ENCODE data around the gene EIF3A.

EIF3A gene

DNA sequence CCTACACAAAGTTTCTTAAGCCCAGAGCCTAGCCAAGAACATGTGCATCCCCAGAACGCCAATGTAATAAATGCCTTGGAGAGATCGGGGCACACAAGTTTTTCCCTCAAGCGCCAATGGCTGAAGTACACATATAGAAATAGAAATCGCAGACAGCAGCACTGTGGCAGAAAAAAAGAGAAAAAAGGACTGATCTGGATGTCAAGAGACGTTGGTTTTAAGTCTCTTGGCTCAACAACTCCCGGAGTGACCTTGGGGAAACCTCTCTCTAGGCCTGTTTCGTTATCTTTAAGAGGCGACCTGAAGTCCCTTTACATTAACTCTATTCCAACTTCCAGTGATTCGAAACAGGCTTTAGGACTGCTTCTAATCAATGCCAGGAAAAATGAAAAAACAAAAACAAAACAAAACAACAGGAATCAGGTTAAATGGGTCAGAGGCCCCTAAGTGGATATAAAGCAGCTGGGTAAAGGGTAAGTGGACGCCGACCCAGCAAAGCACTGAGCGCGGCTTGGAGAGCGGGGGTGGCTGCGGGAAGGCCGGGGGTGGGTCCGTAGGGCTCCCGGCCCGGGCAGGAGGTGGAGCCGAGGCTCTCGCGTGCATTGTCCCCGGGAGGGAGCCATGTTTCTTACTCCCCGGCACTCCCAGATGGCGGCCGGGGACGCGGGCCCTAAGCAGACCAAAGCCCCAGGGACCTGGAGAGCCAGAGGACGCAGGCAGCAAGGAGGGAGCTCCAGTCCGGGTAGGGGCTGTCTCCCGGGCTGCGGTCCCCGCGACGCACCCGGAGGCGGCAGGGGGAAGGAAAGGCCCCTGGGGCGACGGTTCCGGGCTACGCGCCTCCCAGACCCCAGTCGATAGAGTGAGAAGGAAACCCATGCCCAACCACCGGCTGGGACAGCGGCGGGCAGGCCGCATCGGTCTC is 757 bp downstream of the EIF3A start:
- Histone ChIP-seq H3K4me3 (ENCODE audit: low read length) (peak overlapping the region; percentile 86), H3K4me1 (ENCODE audit: control insufficient read depth, insufficient read depth, low read length) (no peaks in the 10 kb centered on the region)
- DNase-seq (ENCODE audit: low read depth, low spot score), result no peak

DNA sequence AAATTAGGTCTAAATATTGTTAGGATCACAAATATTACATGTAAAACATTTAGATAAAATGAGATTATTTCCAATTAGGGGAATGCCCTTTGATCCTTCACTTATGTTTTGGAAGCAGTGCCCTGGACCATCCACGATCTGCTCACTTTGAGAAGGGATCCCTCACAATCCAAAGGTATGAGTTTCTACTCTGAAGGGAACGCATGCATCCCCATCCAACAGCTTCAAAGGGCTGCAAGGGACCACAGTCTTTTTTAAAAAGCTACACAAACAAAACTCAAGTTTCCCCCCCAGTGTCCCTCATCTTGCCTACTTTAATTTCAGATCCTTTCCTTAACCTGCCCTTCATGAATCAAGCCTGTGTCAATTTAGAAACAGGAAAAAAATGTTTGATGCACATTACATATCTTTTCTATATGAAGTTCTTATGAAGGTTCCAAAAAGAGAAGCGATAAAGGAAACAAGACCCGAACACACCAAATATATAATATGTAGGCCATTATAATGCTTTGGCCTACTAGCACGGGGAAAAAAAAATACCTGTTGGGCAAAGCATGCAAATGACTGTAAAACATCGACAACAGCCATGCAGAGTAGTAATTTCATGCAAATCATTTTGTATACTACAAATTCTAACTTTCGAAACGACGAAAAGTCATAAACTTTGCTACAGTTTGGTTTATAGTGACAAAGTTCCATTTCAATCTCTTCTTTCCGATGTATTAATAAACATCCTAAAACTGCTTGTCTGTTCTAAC is 2.0 kb downstream of the EIF3A start:
- H3K9me3 ChIP-seq (ENCODE audit: control insufficient read depth, insufficient read depth, low read length), result no peaks in the 10 kb centered on the region
- no CpG with 5 or more reads among the region's 10 CpGs for WGBS (ENCODE audit: insufficient coverage, insufficient read length)
- no peaks in the 10 kb centered on the region for H3K4me1 ChIP-seq (ENCODE audit: control insufficient read depth, insufficient read depth, low read length)
- no peaks in the 10 kb centered on the region for H3K36me3 ChIP-seq (ENCODE audit: control insufficient read depth, insufficient read depth, low read length)
- peak overlapping the region; percentile 86; the same call in 1 of the 2 replicates for H3K4me3 ChIP-seq (ENCODE audit: low read length)
- no peaks in the 10 kb centered on the region for H3K27me3 ChIP-seq (ENCODE audit: control insufficient read depth, insufficient read depth, low read length)
- no peak for DNase-seq (ENCODE audit: low read depth, low spot score)
- H3K27ac ChIP-seq (ENCODE audit: low read length), result no peak overlapping the region

More for the DNA sequence above, 757 bp downstream of the EIF3A start:
- no peaks in the 10 kb centered on the region for H3K27me3 ChIP-seq (ENCODE audit: control insufficient read depth, insufficient read depth, low read length)
- H3K9me3 ChIP-seq (ENCODE audit: control insufficient read depth, insufficient read depth, low read length), result no peaks in the 10 kb centered on the region
- no peak overlapping the region for H3K27ac ChIP-seq (ENCODE audit: low read length)
- no peaks in the 10 kb centered on the region for H3K36me3 ChIP-seq (ENCODE audit: control insufficient read depth, insufficient read depth, low read length)
- WGBS (ENCODE audit: insufficient coverage, insufficient read length), result no CpG with 5 or more reads among the region's 48 CpGs

DNA sequence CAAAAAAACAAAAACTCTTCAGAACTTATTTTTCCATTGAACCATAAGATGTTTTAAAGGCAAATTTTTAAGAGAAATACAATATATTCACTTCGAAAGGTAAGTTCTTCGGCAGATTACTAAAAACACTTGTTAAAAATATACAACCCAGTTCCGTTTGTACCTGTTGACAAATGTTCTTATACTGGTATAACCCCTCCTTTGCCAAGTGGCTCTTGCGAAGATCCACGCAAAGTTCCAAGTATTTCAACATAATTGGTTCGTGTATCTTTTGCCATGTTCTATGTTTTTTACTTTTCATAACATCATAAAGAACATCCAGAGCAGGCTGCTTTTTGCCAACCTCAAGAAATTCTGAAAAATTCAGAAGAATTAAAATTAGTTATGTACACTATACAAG is 7.0 kb downstream of the EIF3A start:
- Histone ChIP-seq H3K4me1 (ENCODE audit: control insufficient read depth, insufficient read depth, low read length) (no peaks in the 10 kb centered on the region), H3K27ac (ENCODE audit: low read length) (no peak overlapping the region), H3K36me3 (ENCODE audit: control insufficient read depth, insufficient read depth, low read length) (peaks cover 7% of the 10 kb centered on the region; the same call in 1 of the 2 replicates), H3K4me3 (ENCODE audit: low read length) (no peak overlapping the region), H3K27me3 (ENCODE audit: control insufficient read depth, insufficient read depth, low read length) (no peaks in the 10 kb centered on the region), H3K9me3 (ENCODE audit: control insufficient read depth, insufficient read depth, low read length) (no peaks in the 10 kb centered on the region)
- DNase-seq (ENCODE audit: low read depth, low spot score), result no peak
- WGBS (ENCODE audit: insufficient coverage, insufficient read length), result no CpG with 5 or more reads among the region's 6 CpGs

DNA sequence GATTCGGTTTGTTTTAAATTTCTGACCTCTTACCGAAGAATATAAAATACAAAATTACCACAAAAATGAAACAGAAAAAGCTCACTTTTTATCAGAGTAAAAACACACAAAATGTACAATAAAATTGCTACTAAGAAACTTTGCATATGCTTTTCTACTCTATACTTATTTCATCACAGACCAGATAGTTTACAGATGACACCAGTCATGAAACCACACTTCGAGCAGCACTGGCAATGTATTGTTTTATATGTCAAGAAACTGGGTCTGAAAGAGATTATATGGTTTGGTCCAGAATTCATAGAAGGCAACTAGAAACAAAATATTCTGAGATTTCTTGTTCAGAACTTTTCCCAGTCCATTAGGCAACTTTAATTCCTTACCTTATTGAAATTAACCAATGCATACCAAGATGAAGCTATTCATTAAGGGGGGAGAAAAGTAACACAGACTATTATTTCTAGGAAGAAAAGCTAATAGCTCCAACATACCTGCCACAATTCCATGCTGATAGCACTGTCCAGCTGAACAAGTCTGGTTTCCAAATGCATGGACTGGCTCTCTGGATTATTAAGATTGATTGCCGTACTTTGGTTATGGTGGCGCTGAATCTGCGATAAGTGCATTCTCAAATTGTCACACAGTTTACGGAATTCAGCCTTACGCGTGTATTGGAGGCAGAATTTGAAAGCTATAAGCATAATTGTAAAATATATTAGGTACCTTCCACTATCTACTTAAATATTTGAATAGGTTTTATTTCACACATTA is 10.0 kb downstream of the EIF3A start:
- Histone ChIP-seq H3K4me3 (ENCODE audit: low read length) (no peak overlapping the region), H3K27me3 (ENCODE audit: control insufficient read depth, insufficient read depth, low read length) (no peaks in the 10 kb centered on the region), H3K9me3 (ENCODE audit: control insufficient read depth, insufficient read depth, low read length) (no peaks in the 10 kb centered on the region), H3K27ac (ENCODE audit: low read length) (no peak overlapping the region), H3K4me1 (ENCODE audit: control insufficient read depth, insufficient read depth, low read length) (no peaks in the 10 kb centered on the region), H3K36me3 (ENCODE audit: control insufficient read depth, insufficient read depth, low read length) (peaks cover 17% of the 10 kb centered on the region)
- DNase-seq (ENCODE audit: low read depth, low spot score), result no peak
- no CpG with 5 or more reads among the region's 9 CpGs for WGBS (ENCODE audit: insufficient coverage, insufficient read length)

DNA sequence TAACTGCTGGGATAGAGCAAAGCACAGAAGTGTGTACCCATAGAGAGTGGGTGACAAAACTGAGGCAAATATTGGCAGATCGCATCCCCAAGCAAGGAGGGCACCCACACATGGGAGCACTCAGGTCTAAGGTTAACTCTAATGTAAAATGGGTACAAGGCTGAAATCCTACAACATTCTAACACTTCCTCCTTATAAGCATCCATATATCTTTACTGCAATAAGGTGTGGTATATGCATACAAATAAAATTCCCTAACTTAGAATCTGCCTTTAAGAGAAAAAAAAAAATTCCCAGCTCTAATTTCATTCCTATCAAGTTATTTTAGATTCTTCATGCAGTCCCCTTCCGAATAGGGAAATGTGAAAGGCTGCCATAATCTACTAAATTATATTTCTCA is 18.7 kb downstream of the EIF3A start:
- WGBS (ENCODE audit: insufficient coverage, insufficient read length), result no CpG with 5 or more reads among the region's 2 CpGs
- H3K4me1 ChIP-seq (ENCODE audit: control insufficient read depth, insufficient read depth, low read length), result no peaks in the 10 kb centered on the region
- H3K9me3 ChIP-seq (ENCODE audit: control insufficient read depth, insufficient read depth, low read length), result no peaks in the 10 kb centered on the region
- H3K27ac ChIP-seq (ENCODE audit: low read length), result no peak overlapping the region
- H3K27me3 ChIP-seq (ENCODE audit: control insufficient read depth, insufficient read depth, low read length), result no peaks in the 10 kb centered on the region
- H3K36me3 ChIP-seq (ENCODE audit: control insufficient read depth, insufficient read depth, low read length), result peaks cover 40% of the 10 kb centered on the region
- no peak for DNase-seq (ENCODE audit: low read depth, low spot score)
- H3K4me3 ChIP-seq (ENCODE audit: low read length), result no peak overlapping the region

DNA sequence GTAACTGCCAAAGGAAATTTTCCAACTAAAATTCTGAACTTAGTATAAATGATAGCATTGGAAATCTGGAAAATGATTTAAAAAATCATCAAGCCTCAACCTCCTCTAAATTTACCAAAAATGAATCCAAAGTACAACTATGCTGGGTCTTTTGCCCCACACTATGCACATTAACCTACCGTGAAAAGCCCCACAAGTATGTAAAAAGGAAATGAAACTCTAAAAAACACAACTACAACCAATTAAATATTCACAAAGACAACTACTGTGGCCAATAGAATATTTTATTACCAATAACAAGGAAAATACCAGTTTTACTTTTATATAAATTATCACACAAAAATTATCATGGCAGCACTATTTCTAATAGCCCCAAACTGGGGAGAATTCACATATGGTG is 19.3 kb downstream of the EIF3A start:
- WGBS (ENCODE audit: insufficient coverage, insufficient read length), result no CpG with 5 or more reads among the region's 1 CpG
- Histone ChIP-seq H3K27ac (ENCODE audit: low read length) (no peak overlapping the region), H3K27me3 (ENCODE audit: control insufficient read depth, insufficient read depth, low read length) (no peaks in the 10 kb centered on the region), H3K4me1 (ENCODE audit: control insufficient read depth, insufficient read depth, low read length) (no peaks in the 10 kb centered on the region), H3K4me3 (ENCODE audit: low read length) (no peak overlapping the region), H3K36me3 (ENCODE audit: control insufficient read depth, insufficient read depth, low read length) (peaks cover 38% of the 10 kb centered on the region; the same call in 1 of the 2 replicates), H3K9me3 (ENCODE audit: control insufficient read depth, insufficient read depth, low read length) (no peaks in the 10 kb centered on the region)
- no peak for DNase-seq (ENCODE audit: low read depth, low spot score)

DNA sequence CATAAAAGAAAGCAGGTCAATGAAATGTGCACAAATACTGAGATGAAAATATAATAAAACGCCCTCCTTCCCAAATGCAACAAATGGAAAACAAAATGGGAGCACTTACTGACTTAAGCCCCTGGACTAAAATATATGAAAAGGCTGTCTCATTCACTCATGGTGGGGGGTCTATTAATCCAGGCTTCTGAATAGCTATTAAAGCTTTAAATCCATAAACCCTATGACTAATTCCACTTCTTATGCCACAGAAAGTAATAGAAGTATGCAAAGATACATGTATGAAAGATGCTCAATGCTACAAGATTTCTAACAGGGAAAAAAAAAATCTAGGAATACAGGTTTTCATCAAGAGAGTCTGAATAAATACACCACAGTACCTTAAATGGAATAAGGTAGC is 20.5 kb downstream of the EIF3A start:
- Histone ChIP-seq H3K27me3 (ENCODE audit: control insufficient read depth, insufficient read depth, low read length) (no peaks in the 10 kb centered on the region), H3K4me3 (ENCODE audit: low read length) (no peak overlapping the region), H3K4me1 (ENCODE audit: control insufficient read depth, insufficient read depth, low read length) (no peaks in the 10 kb centered on the region), H3K27ac (ENCODE audit: low read length) (no peak overlapping the region), H3K9me3 (ENCODE audit: control insufficient read depth, insufficient read depth, low read length) (no peaks in the 10 kb centered on the region), H3K36me3 (ENCODE audit: control insufficient read depth, insufficient read depth, low read length) (peaks cover 34% of the 10 kb centered on the region; the same call in 1 of the 2 replicates)
- no CpG with 5 or more reads among the region's 1 CpG for WGBS (ENCODE audit: insufficient coverage, insufficient read length)
- DNase-seq (ENCODE audit: low read depth, low spot score), result no peak

DNA sequence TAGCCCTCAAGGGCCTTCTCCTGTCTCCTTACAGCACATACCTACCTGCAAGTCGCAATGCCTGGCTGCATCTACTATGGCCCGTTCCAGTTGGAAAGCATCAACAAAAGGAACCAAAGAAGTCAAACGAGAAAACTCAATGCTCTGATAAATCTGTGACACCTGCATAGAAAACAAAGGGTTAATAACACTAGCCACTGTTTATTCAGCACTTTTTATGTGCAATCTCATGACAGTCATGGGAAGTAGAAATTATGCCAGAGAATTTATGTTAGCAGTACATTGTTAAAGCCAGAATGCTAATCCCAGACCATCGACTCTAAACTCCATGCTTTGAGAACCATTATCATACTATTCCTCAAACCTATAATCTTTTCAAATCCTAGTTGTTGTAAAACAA is 21.1 kb downstream of the EIF3A start:
- WGBS (ENCODE audit: insufficient coverage, insufficient read length), result 100% methylated on average over 1 of the region's 4 CpGs
- Histone ChIP-seq H3K4me1 (ENCODE audit: control insufficient read depth, insufficient read depth, low read length) (no peaks in the 10 kb centered on the region), H3K27me3 (ENCODE audit: control insufficient read depth, insufficient read depth, low read length) (no peaks in the 10 kb centered on the region), H3K4me3 (ENCODE audit: low read length) (no peak overlapping the region), H3K27ac (ENCODE audit: low read length) (no peak overlapping the region), H3K36me3 (ENCODE audit: control insufficient read depth, insufficient read depth, low read length) (peaks cover 32% of the 10 kb centered on the region), H3K9me3 (ENCODE audit: control insufficient read depth, insufficient read depth, low read length) (no peaks in the 10 kb centered on the region)
- DNase-seq (ENCODE audit: low read depth, low spot score), result no peak

DNA sequence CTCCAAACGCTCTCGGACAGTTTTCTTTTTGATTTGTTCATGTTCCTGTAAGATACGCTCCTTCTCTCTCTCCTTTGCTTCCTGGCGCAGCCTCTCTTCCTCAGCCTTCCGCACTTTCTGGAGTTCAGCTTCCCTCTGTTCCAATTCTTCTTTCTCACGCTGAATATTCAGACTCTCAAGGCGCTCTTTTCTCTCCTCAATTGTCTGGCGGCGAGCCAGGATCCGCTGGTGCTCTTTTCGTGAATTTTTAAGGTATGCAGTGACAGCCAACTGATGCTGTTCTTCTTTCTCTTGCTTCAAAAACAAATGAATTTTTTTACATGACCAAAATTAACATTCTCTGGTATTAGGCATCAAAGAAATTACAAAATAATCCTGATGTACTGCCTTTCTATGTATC is 22.6 kb downstream of the EIF3A start:
- Histone ChIP-seq H3K27ac (ENCODE audit: low read length) (no peak overlapping the region), H3K9me3 (ENCODE audit: control insufficient read depth, insufficient read depth, low read length) (no peaks in the 10 kb centered on the region), H3K4me3 (ENCODE audit: low read length) (no peak overlapping the region), H3K4me1 (ENCODE audit: control insufficient read depth, insufficient read depth, low read length) (no peaks in the 10 kb centered on the region), H3K36me3 (ENCODE audit: control insufficient read depth, insufficient read depth, low read length) (peaks cover 30% of the 10 kb centered on the region), H3K27me3 (ENCODE audit: control insufficient read depth, insufficient read depth, low read length) (no peaks in the 10 kb centered on the region)
- no CpG with 5 or more reads among the region's 11 CpGs for WGBS (ENCODE audit: insufficient coverage, insufficient read length)
- no peak for DNase-seq (ENCODE audit: low read depth, low spot score)

DNA sequence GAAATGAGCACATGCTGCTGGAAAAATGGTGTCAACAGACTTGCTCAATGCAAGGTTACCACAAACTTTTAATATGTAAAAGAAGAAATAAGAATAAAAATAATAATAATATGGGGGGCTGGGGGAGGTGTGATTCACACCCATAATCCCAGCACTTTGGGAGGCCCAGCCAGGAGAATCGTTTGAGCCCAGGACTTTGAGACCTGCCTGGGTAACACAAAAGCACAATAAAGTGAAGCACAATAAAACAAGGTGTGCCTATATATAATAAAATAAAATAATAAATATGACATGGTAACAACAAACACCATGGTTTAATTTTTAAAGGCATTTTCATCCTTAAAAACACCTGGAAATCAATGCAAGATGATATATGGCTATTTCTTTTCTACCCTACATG is 25.1 kb downstream of the EIF3A start:
- H3K4me1 ChIP-seq (ENCODE audit: control insufficient read depth, insufficient read depth, low read length), result no peaks in the 10 kb centered on the region
- no peak for DNase-seq (ENCODE audit: low read depth, low spot score)
- no CpG with 5 or more reads among the region's 1 CpG for WGBS (ENCODE audit: insufficient coverage, insufficient read length)
- no peaks in the 10 kb centered on the region for H3K27me3 ChIP-seq (ENCODE audit: control insufficient read depth, insufficient read depth, low read length)
- H3K27ac ChIP-seq (ENCODE audit: low read length), result no peak overlapping the region
- H3K9me3 ChIP-seq (ENCODE audit: control insufficient read depth, insufficient read depth, low read length), result no peaks in the 10 kb centered on the region
- H3K36me3 ChIP-seq (ENCODE audit: control insufficient read depth, insufficient read depth, low read length), result peaks cover 47% of the 10 kb centered on the region
- H3K4me3 ChIP-seq (ENCODE audit: low read length), result no peak overlapping the region

Data from iPS DF 6.9 (cell line).